Breast epithelium (tissue), 3 donors: ENCODE results near the gene LINC00237.

Experiments used
- POLR2A ChIP-seq: fragments of 450-650 bp; IDR thresholded peaks from one replicate; pipeline ENCODE4 v1.6.1; 2016; ENCODE audit warnings: antibody characterized with exemption, mild to moderate bottlenecking, moderate library complexity
- POLR2AphosphoS5 ChIP-seq, 3 donors: sonication (generic); formaldehyde crosslinking; IDR thresholded peaks; one replicate each; pipeline ENCODE4 v1.6.1; 2017; ENCODE audit warnings: antibody characterized with exemption in 3 of 3
- TF ChIP-seq, protein P1 (sequence below), 3 donors: fragments of 450-650 bp; IDR thresholded peaks; one replicate each; pipeline ENCODE4 v1.5.1; 2016 to 2017; ENCODE audit warnings: antibody characterized with exemption in 3 of 3, mild to moderate bottlenecking in 3 of 3, moderate library complexity in 3 of 3

DNA sequence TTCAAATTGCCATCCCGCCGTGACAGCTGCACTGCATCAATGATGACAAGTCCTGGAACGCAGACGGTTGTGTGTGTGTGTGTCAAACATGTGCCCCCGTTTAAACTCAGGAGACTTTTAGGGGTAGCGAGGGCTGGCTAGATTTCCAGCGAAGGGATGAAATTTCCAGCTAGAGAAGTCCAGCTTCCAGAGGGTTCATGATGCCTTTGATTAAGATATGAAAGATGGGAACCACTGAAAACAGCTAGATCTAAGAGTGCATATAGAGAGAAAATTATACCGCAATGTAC, 20.4 kb upstream of the LINC00237 start:
- TF ChIP-seq, protein P1, sequence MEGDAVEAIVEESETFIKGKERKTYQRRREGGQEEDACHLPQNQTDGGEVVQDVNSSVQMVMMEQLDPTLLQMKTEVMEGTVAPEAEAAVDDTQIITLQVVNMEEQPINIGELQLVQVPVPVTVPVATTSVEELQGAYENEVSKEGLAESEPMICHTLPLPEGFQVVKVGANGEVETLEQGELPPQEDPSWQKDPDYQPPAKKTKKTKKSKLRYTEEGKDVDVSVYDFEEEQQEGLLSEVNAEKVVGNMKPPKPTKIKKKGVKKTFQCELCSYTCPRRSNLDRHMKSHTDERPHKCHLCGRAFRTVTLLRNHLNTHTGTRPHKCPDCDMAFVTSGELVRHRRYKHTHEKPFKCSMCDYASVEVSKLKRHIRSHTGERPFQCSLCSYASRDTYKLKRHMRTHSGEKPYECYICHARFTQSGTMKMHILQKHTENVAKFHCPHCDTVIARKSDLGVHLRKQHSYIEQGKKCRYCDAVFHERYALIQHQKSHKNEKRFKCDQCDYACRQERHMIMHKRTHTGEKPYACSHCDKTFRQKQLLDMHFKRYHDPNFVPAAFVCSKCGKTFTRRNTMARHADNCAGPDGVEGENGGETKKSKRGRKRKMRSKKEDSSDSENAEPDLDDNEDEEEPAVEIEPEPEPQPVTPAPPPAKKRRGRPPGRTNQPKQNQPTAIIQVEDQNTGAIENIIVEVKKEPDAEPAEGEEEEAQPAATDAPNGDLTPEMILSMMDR (IDR thresholded peaks at IDR 0.05), result no peak
- TF ChIP-seq POLR2A (no peak), POLR2AphosphoS5 (IDR thresholded peaks at IDR 0.05) (no peak)
